ENCODE data around the gene NCEH1. TPM values are rescaled to one million over a fixed set of nuclear protein-coding genes. Genes with fewer than 3 reads are reported as not detected.

Gene NCEH1
- total RNA-seq, 1 experiment from 2014 or later = 11.5 TPM

- no peak for TF ChIP-seq CBX3 (IDR thresholded peaks at IDR 0.05; ENCODE audit: low read depth)
- no peak for TF ChIP-seq EGR1 (IDR thresholded peaks at IDR 0.05; ENCODE audit: low read depth)
- no peak for TF ChIP-seq REST (IDR thresholded peaks at IDR 0.05; ENCODE audit: low read depth)
- TF ChIP-seq MAX (IDR thresholded peaks at IDR 0.05) = no peak
- TF ChIP-seq RAD21 (IDR thresholded peaks at IDR 0.05; ENCODE audit: low read depth) = no peak
- TF ChIP-seq FOSL1 (IDR thresholded peaks at IDR 0.05; ENCODE audit: low read depth) = no peak
- TF ChIP-seq POLR2AphosphoS5 (IDR thresholded peaks at IDR 0.05; ENCODE audit: low read depth, low read length) = no peak
Observed at GRCh38 chr3:172702256-172702655, 8.6 kb downstream of the NCEH1 start (continued).

GRCh38 chr3:172701751-172702150 is 9.1 kb downstream of the NCEH1 start:
- ATAC-seq = no peak
- Histone ChIP-seq H3K4me2 (ENCODE audit: low read length) (no peak overlapping the region), H3K4me3 (replicated peaks in 1 of 2; ENCODE audit: low read depth in 1 of 2, low read length in 2 of 2) (no peak overlapping the region), H3K36me3 (ENCODE audit: control insufficient read depth in 1 of 2, insufficient read depth in 2 of 2, low read length in 2 of 2) (no peaks in the 10 kb centered on the region), H3K27ac (ENCODE audit: low read depth, low read length) (no peak overlapping the region), H3K4me1 (ENCODE audit: control insufficient read depth in 1 of 2, insufficient read depth in 2 of 2, low read length in 2 of 2) (0 out of 4 replicates have a peak, but pooled peaks cover 0 to 4% of the 10 kb centered on the region in 2 experiments), H3K9ac (ENCODE audit: low read length) (no peak overlapping the region), H3K79me2 (ENCODE audit: insufficient read depth, low read length) (peaks cover 66% of the 10 kb centered on the region), H3K9me2 (ENCODE audit: insufficient read depth) (no peaks in the 10 kb centered on the region), H3K9me3 (ENCODE audit: control insufficient read depth in 1 of 2, insufficient read depth in 1 of 2, low read depth in 1 of 2, low read length in 2 of 2) (no peaks in the 10 kb centered on the region), H3K27me3 (ENCODE audit: insufficient read depth, low read length) (no peaks in the 10 kb centered on the region), H4K20me1 (ENCODE audit: insufficient read depth) (no peaks in the 10 kb centered on the region), H2AFZ (ENCODE audit: low read depth, low read length, poor library complexity, severe bottlenecking) (no peak overlapping the region)
- no peak for TF ChIP-seq POLR2AphosphoS5 (IDR thresholded peaks at IDR 0.05; ENCODE audit: low read depth, low read length)
- TF ChIP-seq RAD21 (IDR thresholded peaks at IDR 0.05; ENCODE audit: low read depth) = no peak
- TF ChIP-seq CEBPB (IDR thresholded peaks at IDR 0.05; ENCODE audit: low read depth) = no peak
- no peak for TF ChIP-seq SP1 (IDR thresholded peaks at IDR 0.05; ENCODE audit: low read depth)
- TF ChIP-seq SRF (IDR thresholded peaks at IDR 0.05; ENCODE audit: low read depth) = no peak
- no peak for TF ChIP-seq ATF3 (IDR thresholded peaks at IDR 0.05)
- TF ChIP-seq YY1 (IDR thresholded peaks at IDR 0.05; ENCODE audit: extremely low read depth, insufficient replicate concordance, low read depth, low read length) = no peak
- RAD21 ChIA-PET (ENCODE audit: low non-redundant PET in 1 of 2, low total read pairs in 2 of 2, uncharacterized antibody in 2 of 2, unreplicated experiment in 2 of 2) = no interaction called here
- CTCF ChIA-PET = no interaction called here
- DNase-seq (ENCODE audit: low read depth, low spot score) = no peak
- POLR2A ChIA-PET = interaction anchor here (2.4 kb wide), 1 partner anchor 9 kb away, joined by 8 read pairs; the partner anchor contains the start of gene NCEH1
- intact Hi-C loops (cut with micrococcal nuclease) = no loop called here
- no TSS peak for BruUV-seq (replicated peaks)

All from HCT116 (cell line).